ENCODE data around the gene RXFP4.
A peak's percentile ranks its signal among the peaks of the same experiment; 100 is the strongest.
"Not testable (repeated sequence)": the region's sequence is repeated elsewhere in the genome, so short reads cannot be mapped to it uniquely, and the experiment has no call there.

The RXFP4 gene

GRCh38 chr1:155930725-155931124 lies 10.7 kb upstream of the RXFP4 start:
- not testable (repeated sequence) for DNase-seq (ENCODE audit: low spot score)

- DNase-seq (ENCODE audit: low spot score): no peak
Observed at GRCh38 chr1:155931332-155932038, 10.0 kb upstream of the RXFP4 start.

DNA sequence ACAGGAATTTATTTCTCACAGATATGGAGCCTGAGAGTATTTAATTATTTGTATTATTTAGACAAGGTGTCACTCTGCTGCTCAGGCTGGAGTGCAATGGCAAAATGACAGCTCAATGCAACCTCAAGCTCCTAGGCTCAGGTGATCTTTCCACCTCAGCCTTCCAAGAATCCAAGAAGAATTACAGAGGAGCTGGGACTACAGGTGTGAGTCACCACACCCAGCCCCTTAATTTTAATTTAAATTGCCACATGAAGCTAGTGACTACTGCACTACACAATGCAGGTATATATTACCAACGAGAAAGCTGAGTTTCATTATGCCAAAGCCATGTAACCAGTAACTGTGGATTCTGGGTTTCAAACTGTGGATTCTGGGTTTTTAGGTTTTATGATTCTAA lies 9.4 kb upstream of the RXFP4 start:
- no peak for DNase-seq (ENCODE audit: low spot score)

DNA sequence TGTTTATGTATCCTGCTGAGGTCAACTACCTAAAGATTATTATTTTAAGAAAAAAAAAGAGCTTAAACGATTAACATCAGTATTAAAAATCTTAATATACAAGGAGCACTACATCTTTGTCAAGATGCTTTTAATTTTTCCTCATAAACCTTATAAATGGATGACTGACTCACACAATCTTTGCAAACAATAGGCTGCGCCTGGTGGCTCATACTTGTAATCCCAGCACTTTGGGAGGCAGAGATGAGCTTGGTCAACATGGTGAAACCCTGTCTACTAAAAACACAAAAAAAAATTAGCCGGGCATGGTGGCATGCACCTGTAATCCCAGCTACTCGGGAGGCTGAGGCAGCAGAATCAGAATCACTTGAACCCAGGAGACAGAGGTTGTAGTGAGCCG lies 9.0 kb upstream of the RXFP4 start:
- no peak for DNase-seq (ENCODE audit: low spot score)

GRCh38 chr1:155933591-155934096 lies 7.8 kb upstream of the RXFP4 start:
- DNase-seq (ENCODE audit: low spot score): no peak

- peak; percentile 95 for DNase-seq (ENCODE audit: low spot score)
Observed at GRCh38 chr1:155934097-155934935, 7.1 kb upstream of the RXFP4 start, which contains the start of gene KHDC4. KHDC4 (minus strand) TSS chr1:155934413; CDS start chr1:155934373, 40 bp downstream.

DNA sequence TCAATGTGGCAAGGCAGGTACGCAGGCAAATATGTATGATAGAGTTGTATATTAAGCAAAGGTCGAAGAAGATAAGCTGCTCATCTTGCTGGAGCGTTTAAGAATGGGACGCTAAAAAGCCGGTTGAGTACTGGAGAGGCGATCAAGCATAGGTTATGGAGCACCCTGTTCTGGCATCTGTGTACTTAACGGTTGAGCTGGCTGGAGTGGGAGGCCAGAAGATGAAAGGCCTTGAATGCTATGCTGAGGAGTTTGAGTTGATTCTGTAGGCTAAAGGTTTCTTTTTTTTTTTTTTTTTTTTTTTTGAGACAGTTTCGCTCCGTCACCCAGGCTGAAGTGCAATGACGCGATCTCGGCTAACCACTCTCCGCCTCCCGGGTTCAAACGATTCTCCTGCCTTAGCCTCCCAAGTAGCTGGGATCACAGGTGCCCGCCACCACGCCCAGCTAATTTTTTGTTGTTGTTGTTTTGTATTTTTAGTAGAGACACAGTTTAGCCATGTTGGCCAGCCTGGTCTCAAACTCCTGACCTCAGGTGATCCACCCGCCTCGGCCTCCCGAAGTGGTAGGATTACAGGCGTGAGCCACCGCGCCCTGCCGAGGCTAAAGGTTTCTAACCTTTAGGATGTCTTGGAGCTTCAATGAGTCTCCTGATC lies 6.4 kb upstream of the RXFP4 start:
- DNase-seq (ENCODE audit: low spot score): no peak

DNA sequence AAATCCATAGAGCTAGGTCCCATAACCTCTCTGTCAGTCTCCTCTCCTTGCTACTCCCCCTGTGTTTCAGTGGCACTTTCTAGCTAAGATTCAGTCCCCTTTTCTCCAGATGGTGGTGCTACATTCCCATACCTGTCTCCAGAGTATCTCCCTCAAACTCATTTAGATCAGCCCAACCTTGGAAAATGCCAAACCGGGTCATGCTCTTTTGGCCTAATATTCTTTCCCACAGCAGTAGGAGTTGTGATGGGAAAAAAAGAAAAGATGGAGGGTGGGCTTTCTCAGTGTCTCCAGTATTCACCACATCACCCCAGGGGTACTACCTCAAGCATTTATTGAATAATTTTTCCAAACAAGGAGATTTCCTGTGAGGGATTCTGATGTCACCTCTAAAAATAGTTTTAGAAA lies 3.2 kb upstream of the RXFP4 start:
- DNase-seq (ENCODE audit: low spot score): peak; percentile 46

DNA sequence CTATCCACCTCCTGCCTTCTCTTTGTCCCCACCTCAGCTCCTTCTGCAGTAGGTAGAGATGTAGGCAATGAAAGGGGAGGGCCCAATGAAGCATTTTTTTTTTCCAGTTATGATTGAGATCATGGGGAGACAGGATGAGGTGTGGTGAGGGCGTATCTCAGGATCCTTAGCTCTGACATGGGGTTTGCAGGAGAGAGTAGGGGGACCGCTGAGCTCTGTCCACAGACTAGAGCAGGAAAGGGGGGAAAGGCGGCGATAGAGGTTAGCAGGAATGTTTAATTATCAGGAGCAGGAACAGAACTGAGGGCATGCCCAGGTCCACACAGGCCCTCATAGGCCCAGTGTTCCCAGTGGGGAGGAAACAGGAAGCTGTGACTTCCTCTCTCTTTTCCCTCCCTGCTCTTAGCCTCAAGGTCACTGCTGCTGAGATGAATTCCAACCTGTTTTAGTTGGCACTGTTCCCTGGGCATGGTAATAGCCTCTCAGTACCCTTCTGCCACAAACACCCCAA lies 901 bp upstream of the RXFP4 start:
- no peak for DNase-seq (ENCODE audit: low spot score)

DNA sequence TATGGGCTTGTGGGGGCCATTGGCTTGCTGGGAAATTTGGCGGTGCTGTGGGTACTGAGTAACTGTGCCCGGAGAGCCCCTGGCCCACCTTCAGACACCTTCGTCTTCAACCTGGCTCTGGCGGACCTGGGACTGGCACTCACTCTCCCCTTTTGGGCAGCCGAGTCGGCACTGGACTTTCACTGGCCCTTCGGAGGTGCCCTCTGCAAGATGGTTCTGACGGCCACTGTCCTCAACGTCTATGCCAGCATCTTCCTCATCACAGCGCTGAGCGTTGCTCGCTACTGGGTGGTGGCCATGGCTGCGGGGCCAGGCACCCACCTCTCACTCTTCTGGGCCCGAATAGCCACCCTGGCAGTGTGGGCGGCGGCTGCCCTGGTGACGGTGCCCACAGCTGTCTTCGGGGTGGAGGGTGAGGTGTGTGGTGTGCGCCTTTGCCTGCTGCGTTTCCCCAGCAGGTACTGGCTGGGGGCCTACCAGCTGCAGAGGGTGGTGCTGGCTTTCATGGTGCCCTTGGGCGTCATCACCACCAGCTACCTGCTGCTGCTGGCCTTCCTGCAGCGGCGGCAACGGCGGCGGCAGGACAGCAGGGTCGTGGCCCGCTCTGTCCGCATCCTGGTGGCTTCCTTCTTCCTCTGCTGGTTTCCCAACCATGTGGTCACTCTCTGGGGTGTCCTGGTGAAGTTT lies 550 bp downstream of the RXFP4 start:
- no peak for DNase-seq (ENCODE audit: low spot score)

- no peak for DNase-seq (ENCODE audit: low spot score)
Observed at GRCh38 chr1:155942578-155943141, 1.2 kb downstream of the RXFP4 start.

GRCh38 chr1:155944444-155944799 lies 3.0 kb downstream of the RXFP4 start:
- no peak for DNase-seq (ENCODE audit: low spot score)

DNA sequence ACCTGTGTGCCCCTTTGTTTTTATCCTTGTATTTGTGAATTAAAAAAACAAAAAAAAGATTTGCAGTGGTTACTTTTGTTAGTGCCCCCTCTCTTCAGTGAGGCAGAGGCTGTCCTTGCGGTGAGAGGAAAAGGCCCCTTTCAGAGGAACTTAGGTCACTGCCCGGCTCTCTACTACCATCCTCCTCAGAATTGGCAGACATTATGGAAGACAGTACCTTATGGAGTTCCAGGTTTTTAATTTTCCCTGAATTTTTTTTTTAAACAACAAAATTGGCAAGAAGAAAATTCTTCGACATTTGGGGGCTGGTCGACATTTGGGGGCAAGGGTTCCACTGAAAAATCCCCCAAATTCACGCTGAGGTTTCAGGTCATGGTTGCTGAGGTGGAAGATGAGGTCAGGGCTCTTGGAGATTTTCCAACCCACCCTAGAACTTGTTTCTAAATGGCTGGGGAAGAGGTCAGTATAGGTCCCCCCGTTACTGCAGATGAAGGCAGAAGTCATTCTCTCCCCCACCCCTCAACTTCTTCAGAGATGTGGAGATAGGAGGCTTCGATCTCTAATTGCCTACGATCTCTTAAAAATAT lies 5.3 kb downstream of the RXFP4 start:
- peak; percentile 32 for DNase-seq (ENCODE audit: low spot score)

GRCh38 chr1:155947292-155947691 lies 5.9 kb downstream of the RXFP4 start:
- DNase-seq (ENCODE audit: low spot score): no peak

- no peak for DNase-seq (ENCODE audit: low spot score)
Observed at GRCh38 chr1:155947741-155948140, 6.3 kb downstream of the RXFP4 start.

DNA sequence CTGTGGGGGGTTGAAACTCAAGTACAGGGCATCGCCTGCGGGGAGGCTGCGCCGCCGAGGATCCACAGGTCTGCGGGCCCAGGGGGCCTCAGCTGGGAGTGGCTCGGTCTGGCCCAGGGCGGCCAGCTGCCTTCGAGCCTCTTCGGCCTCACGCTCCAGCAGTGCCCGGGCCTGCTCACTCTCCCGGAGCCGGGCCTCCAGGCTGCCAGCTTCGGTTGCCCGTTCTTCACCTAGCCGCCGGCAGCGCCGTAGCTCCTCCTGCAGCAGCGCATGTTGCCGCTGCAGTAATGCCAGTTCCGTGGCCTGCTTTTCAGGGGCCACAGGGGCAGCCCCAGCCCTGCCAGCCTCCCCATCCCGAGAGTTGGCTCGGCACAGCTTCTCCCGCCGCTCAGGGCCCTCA lies 9.4 kb downstream of the RXFP4 start:
- no peak for DNase-seq (ENCODE audit: low spot score)

GRCh38 chr1:155951753-155952504 lies 10.5 kb downstream of the RXFP4 start:
- DNase-seq (ENCODE audit: low spot score): no peak

DNA sequence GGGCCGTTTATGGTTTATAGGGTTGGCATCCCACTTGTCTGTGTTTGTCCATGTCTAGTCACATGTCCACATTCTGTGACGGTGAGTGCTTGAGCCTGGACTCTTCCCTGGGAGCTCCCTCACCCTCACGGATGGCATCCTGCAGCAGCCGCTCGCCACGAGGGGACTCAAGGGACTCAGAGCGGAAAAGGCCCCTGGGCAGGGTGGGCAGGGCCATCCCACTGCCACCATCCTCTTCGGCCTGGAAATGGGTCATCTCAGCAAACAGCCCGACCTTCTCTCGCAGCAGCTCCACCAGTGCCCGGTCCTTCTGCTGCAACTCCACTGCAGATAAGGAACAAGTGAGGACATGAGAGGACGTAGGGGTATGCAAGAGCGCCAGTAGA lies 11.1 kb downstream of the RXFP4 start:
- DNase-seq (ENCODE audit: low spot score): no peak

- DNase-seq (ENCODE audit: low spot score): no peak
Observed at GRCh38 chr1:155954645-155955044, 13.2 kb downstream of the RXFP4 start.

- DNase-seq (ENCODE audit: low spot score): no peak
Observed at GRCh38 chr1:155957411-155957915, 16.0 kb downstream of the RXFP4 start.

All from germinal center (tissue), 1 donor.